IMR-90 (cell line): Measurements from ENCODE around the gene CACNA2D1. TPM values are rescaled to one million over a fixed set of nuclear protein-coding genes. Genes with fewer than 3 reads are reported as not detected.

ENCODE experiments used
- ATAC-seq: fragments of 200-7000 bp; cut with Tn5 transposase; 2 replicates; pipeline ENCODE4 v1.9.1; 2020; ENCODE audit warnings: low read depth, mild to moderate bottlenecking, moderate library complexity
- BruUV-seq: library from RNA; stranded (reverse); fragments of 400-500 nt; replicated peaks from 2 replicates; lab custom pipeline; 2021; lab: Mats Ljungman, UMichigan
- CTCF ChIA-PET: fragments of 300-600 bp; formaldehyde crosslinking; extraction: SDS; loops from one replicate; lab custom pipeline; 2021; ENCODE audit warnings: antibody characterized with exemption; lab: Yijun Ruan, JAX
- POLR2A ChIA-PET: fragments of 300-600 bp; sonication (Branson Sonifier 250); formaldehyde crosslinking; loops from one replicate; lab custom pipeline; 2022; ENCODE audit warnings: antibody characterized with exemption; ENCODE audit not compliant: unreplicated experiment; lab: Charles Lee
- DNase-seq: peaks from one replicate; pipeline ENCODE4 v3.0.0; 2013
- H2AFZ ChIP-seq: replicated peaks from 2 replicates; pipeline ENCODE3; 2013; ENCODE audit warnings: low read length, mild to moderate bottlenecking; ENCODE audit not compliant: poor library complexity
- H2AK5ac ChIP-seq: 2 replicates; pipeline ENCODE4 v1.6.1; 2013; ENCODE audit warnings: low read depth, low read length, inconsistent platforms
- H2AK9ac ChIP-seq: replicated peaks from 2 replicates; pipeline ENCODE3; 2013; ENCODE audit warnings: mild to moderate bottlenecking, low read depth, low read length, moderate library complexity; ENCODE audit not compliant: poor library complexity
- H2BK120ac ChIP-seq: 2 replicates; pipeline ENCODE4 v1.6.1; 2013; ENCODE audit warnings: low read depth, low read length, inconsistent platforms
- H2BK15ac ChIP-seq: 3 replicates; pipeline ENCODE4 v1.6.1; 2013; ENCODE audit warnings: low read depth, low read length, inconsistent platforms
- H2BK20ac ChIP-seq: 2 replicates; pipeline ENCODE4 v1.6.1; 2013; ENCODE audit warnings: low read depth, mild to moderate bottlenecking, inconsistent platforms, low read length, moderate library complexity
- H2BK5ac ChIP-seq: 2 replicates; pipeline ENCODE4 v1.6.1; 2013; ENCODE audit warnings: mild to moderate bottlenecking, low read depth, low read length, inconsistent platforms; ENCODE audit not compliant: poor library complexity, severe bottlenecking
- H3K14ac ChIP-seq: replicated peaks from 2 replicates; pipeline ENCODE4 v1.6.1; 2013; ENCODE audit warnings: low read depth, low read length, inconsistent platforms
- H3K18ac ChIP-seq: 2 replicates; pipeline ENCODE4 v1.6.1; 2013; ENCODE audit warnings: low read depth, low read length, control low read depth
- H3K23ac ChIP-seq: 2 replicates; pipeline ENCODE4 v1.6.1; 2013; ENCODE audit warnings: low read depth, low read length, inconsistent platforms
- H3K27ac ChIP-seq: 2 replicates; pipeline ENCODE4 v1.5.1; 2013; ENCODE audit warnings: mild to moderate bottlenecking, control low read depth, low read length; ENCODE audit not compliant: insufficient read depth
- H3K27me3 ChIP-seq: 2 replicates; pipeline ENCODE4 v1.6.1; 2013; ENCODE audit warnings: low read length; ENCODE audit not compliant: control insufficient read depth, insufficient read depth
- H3K36me3 ChIP-seq: 2 replicates; pipeline ENCODE4 v1.6.1; 2013; ENCODE audit warnings: low read length, mixed read lengths; ENCODE audit not compliant: control insufficient read depth, insufficient read depth
- H3K4ac ChIP-seq: 2 replicates; pipeline ENCODE4 v1.6.1; 2013; ENCODE audit warnings: low read depth, low read length, inconsistent platforms
- H3K4me1 ChIP-seq: 2 replicates; pipeline ENCODE4 v1.6.1; 2013; ENCODE audit warnings: low read length, mixed read lengths; ENCODE audit not compliant: control insufficient read depth, insufficient read depth
- H3K4me2 ChIP-seq: 2 replicates; pipeline ENCODE4 v1.6.1; 2013; ENCODE audit warnings: low read depth, mild to moderate bottlenecking, control low read depth, low read length, moderate library complexity
- H3K4me3 ChIP-seq: 2 replicates; pipeline ENCODE4 v1.5.1; 2013; ENCODE audit warnings: low read depth, mild to moderate bottlenecking, control low read depth, low read length, moderate library complexity; ENCODE audit not compliant: insufficient read depth
- H3K56ac ChIP-seq: 2 replicates; pipeline ENCODE4 v1.6.1; 2013; ENCODE audit warnings: low read length, inconsistent platforms; ENCODE audit not compliant: insufficient read depth; ENCODE audit errors: extremely low read depth
- H3K79me1 ChIP-seq, 2 experiments: 2 replicates each; pipeline ENCODE4 v1.6.1; 2013; ENCODE audit warnings: low read length in 2 of 2, inconsistent platforms in 1 of 2, low read depth in 1 of 2
- H3K9ac ChIP-seq: 2 replicates; pipeline ENCODE4 v1.6.1; 2013; ENCODE audit warnings: low read depth, low read length, control low read depth
- H3K9me1 ChIP-seq: 2 replicates; pipeline ENCODE4 v1.6.1; 2013; ENCODE audit warnings: low read length, inconsistent platforms; ENCODE audit not compliant: insufficient read depth
- H3K9me3 ChIP-seq: 2 replicates; pipeline ENCODE4 v1.6.1; 2013; ENCODE audit warnings: low read length; ENCODE audit not compliant: control insufficient read depth, insufficient read depth
- H4K20me1 ChIP-seq: 2 replicates; pipeline ENCODE4 v1.6.1; 2013; ENCODE audit warnings: low read length, inconsistent platforms; ENCODE audit not compliant: insufficient read depth
- H4K5ac ChIP-seq: 2 replicates; pipeline ENCODE4 v1.6.1; 2013; ENCODE audit warnings: mild to moderate bottlenecking, low read depth, low read length, control low read depth
- H4K8ac ChIP-seq, 2 experiments: 2 replicates each; pipeline ENCODE4 v1.6.1; 2013; ENCODE audit warnings: low read depth in 2 of 2, low read length in 2 of 2, control low read depth in 1 of 2, inconsistent platforms in 1 of 2
- H4K91ac ChIP-seq: 2 replicates; pipeline ENCODE4 v1.6.1; 2013; ENCODE audit warnings: low read depth, low read length, inconsistent platforms; ENCODE audit not compliant: insufficient read depth
- BHLHE40 ChIP-seq: fragments of 150-350 bp; IDR thresholded peaks from 2 replicates; pipeline ENCODE4 v1.6.1; 2016; ENCODE audit warnings: mild to moderate bottlenecking, low read depth, low read length
- CEBPB ChIP-seq: IDR thresholded peaks from 2 replicates; pipeline ENCODE4 v1.6.1; 2012; ENCODE audit warnings: low read depth, low read length, improper control_type of control experiment
- CHD1 ChIP-seq: IDR thresholded peaks from 2 replicates; pipeline ENCODE4 v1.6.1; 2012; ENCODE audit warnings: low read depth, low read length, improper control_type of control experiment
- FOS ChIP-seq: fragments of 150-350 bp; IDR thresholded peaks from 2 replicates; pipeline ENCODE4 v1.6.1; 2016; ENCODE audit warnings: low read depth, low read length
- MAFK ChIP-seq: IDR thresholded peaks from 2 replicates; pipeline ENCODE4 v1.6.1; 2012; ENCODE audit warnings: low read depth, low read length, improper control_type of control experiment
- MAZ ChIP-seq: IDR thresholded peaks from 2 replicates; pipeline ENCODE4 v1.6.1; 2012; ENCODE audit warnings: low read depth, mild to moderate bottlenecking, low read length, improper control_type of control experiment, moderate library complexity, borderline replicate concordance
- MXI1 ChIP-seq: IDR thresholded peaks from 2 replicates; pipeline ENCODE4 v1.6.1; 2012; ENCODE audit warnings: low read depth, mild to moderate bottlenecking, low read length, moderate library complexity, borderline replicate concordance
- NFE2L2 ChIP-seq: fragments of 150-350 bp; IDR thresholded peaks from 2 replicates; pipeline ENCODE4 v1.6.1; 2016; ENCODE audit warnings: low read depth, mild to moderate bottlenecking, low read length
- POLR2A ChIP-seq: IDR thresholded peaks from 2 replicates; pipeline ENCODE4 v1.6.1; 2012; ENCODE audit warnings: mild to moderate bottlenecking, low read depth, low read length
- RAD21 ChIP-seq: IDR thresholded peaks from 2 replicates; pipeline ENCODE4 v1.6.1; 2012; ENCODE audit warnings: low read length, improper control_type of control experiment
- RCOR1 ChIP-seq: IDR thresholded peaks from 2 replicates; pipeline ENCODE4 v1.6.1; 2012; ENCODE audit warnings: mild to moderate bottlenecking, low read length, improper control_type of control experiment; ENCODE audit not compliant: insufficient replicate concordance
- RFX5 ChIP-seq: IDR thresholded peaks from 2 replicates; pipeline ENCODE4 v1.8.0; 2012; ENCODE audit warnings: low read depth, mild to moderate bottlenecking, low read length, moderate library complexity
- SMC3 ChIP-seq: fragments of 150-350 bp; IDR thresholded peaks from 2 replicates; pipeline ENCODE4 v1.6.1; 2016; ENCODE audit warnings: low read depth, mild to moderate bottlenecking, antibody characterized with exemption, low read length, moderate library complexity
- WGBS, 2 experiments: methylation state at CpG; one replicate each; pipeline versions ENCODE4 v1.1.5 to v1.1.7; 2013; ENCODE audit warnings: missing lambda C conversion rate in 2 of 2; ENCODE audit not compliant: insufficient read length in 1 of 2; ENCODE audit errors: extremely low coverage in 2 of 2; 5-methylcytosine and 5-hydroxymethylcytosine counted together
- dilution Hi-C: fragments of 300-500 bp; cut with HindIII; formaldehyde crosslinking; loops from one replicate; pipeline ENCODE4 v1.14.3; 2018; ENCODE audit warnings: low sequenced_read_pairs; ENCODE audit not compliant: unreplicated experiment
- in situ Hi-C: fragments of 300-500 bp; cut with MboI; formaldehyde crosslinking; loops from 3 replicates; pipeline ENCODE4 v1.14.3; 2019; ENCODE audit warnings: low sequenced_read_pairs, inconsistent platforms, mixed read lengths
- intact Hi-C: fragments of 100-400 bp; cut with micrococcal nuclease; formaldehyde crosslinking; loops from 2 replicates; pipeline ENCODE4 v1.10.0; 2022
- polyA plus RNA-seq, 3 experiments: library from polyadenylated mRNA; depleted of rRNA; stranded (reverse); fragments of >200 nt; gene quantifications; 2 replicates each; pipeline ENCODE4 v1.2.3, GENCODE V29; 2012; ENCODE audit warnings: low replicate concordance in 1 of 3
- total RNA-seq: library from RNA; depleted of rRNA; stranded (reverse); fragments of >200 nt; gene quantifications from 2 replicates; pipeline ENCODE4 v1.2.3, GENCODE V29; 2012
- TF ChIP-seq, protein P1 (sequence below): fragments of 150-350 bp; IDR thresholded peaks from 2 replicates; pipeline ENCODE4 v1.6.1; 2017; ENCODE audit warnings: mild to moderate bottlenecking, antibody characterized with exemption, low read length, low read depth
- TF ChIP-seq, protein P2 (sequence below): fragments of 150-350 bp; IDR thresholded peaks from 2 replicates; pipeline ENCODE4 v1.6.1; 2016; ENCODE audit warnings: low read depth, mild to moderate bottlenecking, low read length, moderate library complexity, borderline replicate concordance
- TF ChIP-seq, protein P3 (sequence below): conservative IDR thresholded peaks from 2 replicates; pipeline ENCODE4 v1.5.1; 2012; ENCODE audit warnings: mild to moderate bottlenecking, low read depth, low read length, improper control_type of control experiment

CACNA2D1 gene
- total and polyA plus RNA-seq, 2 of the 4 experiments (the other 2 are of a cell fraction) = 5.8 to 21.9 TPM

DNA sequence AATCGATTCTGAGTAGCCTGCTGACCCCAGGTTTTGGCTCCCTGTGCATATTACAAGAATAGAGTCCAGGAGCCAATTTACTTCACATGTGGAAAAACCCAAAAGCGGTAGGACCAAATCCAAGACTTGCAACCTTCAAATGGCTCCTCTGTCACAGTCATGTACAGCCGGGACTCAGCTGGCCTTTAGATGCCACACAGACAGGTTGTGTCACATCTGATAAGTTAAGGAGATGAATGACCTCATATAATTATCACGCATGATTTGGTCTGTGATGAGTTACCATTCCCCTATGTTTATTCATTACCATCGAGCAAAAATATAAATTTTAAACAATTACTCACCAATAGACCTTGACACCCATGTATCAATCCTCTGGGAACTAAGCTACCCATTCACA lies 14.2 kb downstream of the CACNA2D1 start:
- ChIA-PET CTCF (no interaction called here), POLR2A (interaction anchor here (1.0 kb wide), 1 partner anchor 10 kb away, joined by 4 read pairs; no protein-coding TSS in a partner anchor)
- no peaks in the 10 kb centered on the region for H3K9me3 ChIP-seq
- peak overlapping the region; percentile 82; the same call in 1 of the 2 replicates for H3K14ac ChIP-seq
- H3K18ac ChIP-seq = peak overlapping the region; percentile 85; the same call in 1 of the 2 replicates
- no peak overlapping the region for H2AFZ ChIP-seq
- in situ Hi-C loops (no loop called here), intact Hi-C loops (no loop called here), dilution Hi-C loops (no loop called here)
- peak overlapping the region; percentile 15; the same call in 1 of the 2 replicates for H4K5ac ChIP-seq
- H2AK9ac ChIP-seq = no peak overlapping the region
- no peaks in the 10 kb centered on the region for H3K36me3 ChIP-seq
- no peak overlapping the region for H3K4me3 ChIP-seq
- peak overlapping the region; percentile 73; the same call in 1 of the 2 replicates for H2AK5ac ChIP-seq
- H2BK120ac ChIP-seq = peak overlapping the region; percentile 74; the same call in 1 of the 2 replicates
- H3K23ac ChIP-seq = peak overlapping the region; percentile 71; the same call in 1 of the 2 replicates
- H3K4me2 ChIP-seq = no peak overlapping the region
- WGBS, 2 experiments = no CpG with 5 or more reads among the region's 5 CpGs
- H4K20me1 ChIP-seq = peaks cover 2% of the 10 kb centered on the region; the same call in 1 of the 2 replicates
- no peak overlapping the region for H3K27ac ChIP-seq
- no peak overlapping the region for H4K91ac ChIP-seq
- no TSS peak for BruUV-seq
- H3K4ac ChIP-seq = 0 out of 2 replicates have a peak overlapping the region, but pooled peaks have one; percentile 47
- H3K27me3 ChIP-seq = no peaks in the 10 kb centered on the region
- TF ChIP-seq BHLHE40 = no peak
- no peak for TF ChIP-seq RCOR1
- TF ChIP-seq POLR2A = no peak
- TF ChIP-seq SMC3 = no peak
- TF ChIP-seq, protein P1, sequence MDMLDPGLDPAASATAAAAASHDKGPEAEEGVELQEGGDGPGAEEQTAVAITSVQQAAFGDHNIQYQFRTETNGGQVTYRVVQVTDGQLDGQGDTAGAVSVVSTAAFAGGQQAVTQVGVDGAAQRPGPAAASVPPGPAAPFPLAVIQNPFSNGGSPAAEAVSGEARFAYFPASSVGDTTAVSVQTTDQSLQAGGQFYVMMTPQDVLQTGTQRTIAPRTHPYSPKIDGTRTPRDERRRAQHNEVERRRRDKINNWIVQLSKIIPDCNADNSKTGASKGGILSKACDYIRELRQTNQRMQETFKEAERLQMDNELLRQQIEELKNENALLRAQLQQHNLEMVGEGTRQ = no peak
- no peak for TF ChIP-seq FOS
- no peak for TF ChIP-seq CEBPB
- TF ChIP-seq MAZ = no peak
- TF ChIP-seq MXI1 = no peak
- TF ChIP-seq, protein P2, sequence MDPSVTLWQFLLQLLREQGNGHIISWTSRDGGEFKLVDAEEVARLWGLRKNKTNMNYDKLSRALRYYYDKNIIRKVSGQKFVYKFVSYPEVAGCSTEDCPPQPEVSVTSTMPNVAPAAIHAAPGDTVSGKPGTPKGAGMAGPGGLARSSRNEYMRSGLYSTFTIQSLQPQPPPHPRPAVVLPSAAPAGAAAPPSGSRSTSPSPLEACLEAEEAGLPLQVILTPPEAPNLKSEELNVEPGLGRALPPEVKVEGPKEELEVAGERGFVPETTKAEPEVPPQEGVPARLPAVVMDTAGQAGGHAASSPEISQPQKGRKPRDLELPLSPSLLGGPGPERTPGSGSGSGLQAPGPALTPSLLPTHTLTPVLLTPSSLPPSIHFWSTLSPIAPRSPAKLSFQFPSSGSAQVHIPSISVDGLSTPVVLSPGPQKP = no peak
- TF ChIP-seq MAFK = no peak
- no peak for TF ChIP-seq NFE2L2
- TF ChIP-seq RFX5 = no peak
- TF ChIP-seq RAD21 = no peak
- TF ChIP-seq, protein P3, sequence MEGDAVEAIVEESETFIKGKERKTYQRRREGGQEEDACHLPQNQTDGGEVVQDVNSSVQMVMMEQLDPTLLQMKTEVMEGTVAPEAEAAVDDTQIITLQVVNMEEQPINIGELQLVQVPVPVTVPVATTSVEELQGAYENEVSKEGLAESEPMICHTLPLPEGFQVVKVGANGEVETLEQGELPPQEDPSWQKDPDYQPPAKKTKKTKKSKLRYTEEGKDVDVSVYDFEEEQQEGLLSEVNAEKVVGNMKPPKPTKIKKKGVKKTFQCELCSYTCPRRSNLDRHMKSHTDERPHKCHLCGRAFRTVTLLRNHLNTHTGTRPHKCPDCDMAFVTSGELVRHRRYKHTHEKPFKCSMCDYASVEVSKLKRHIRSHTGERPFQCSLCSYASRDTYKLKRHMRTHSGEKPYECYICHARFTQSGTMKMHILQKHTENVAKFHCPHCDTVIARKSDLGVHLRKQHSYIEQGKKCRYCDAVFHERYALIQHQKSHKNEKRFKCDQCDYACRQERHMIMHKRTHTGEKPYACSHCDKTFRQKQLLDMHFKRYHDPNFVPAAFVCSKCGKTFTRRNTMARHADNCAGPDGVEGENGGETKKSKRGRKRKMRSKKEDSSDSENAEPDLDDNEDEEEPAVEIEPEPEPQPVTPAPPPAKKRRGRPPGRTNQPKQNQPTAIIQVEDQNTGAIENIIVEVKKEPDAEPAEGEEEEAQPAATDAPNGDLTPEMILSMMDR = no peak
- no peak for TF ChIP-seq CHD1
- H3K9ac ChIP-seq = no peak overlapping the region
- H2BK5ac ChIP-seq = no peak overlapping the region
- peak overlapping the region; percentile 51; the same call in 1 of the 2 replicates for H2BK20ac ChIP-seq
- H3K4me1 ChIP-seq = peaks cover 12% of the 10 kb centered on the region
- H3K9me1 ChIP-seq = peaks cover 3% of the 10 kb centered on the region
- peaks cover 19 to 47% of the 10 kb centered on the region in 2 experiments for H3K79me1 ChIP-seq
- ATAC-seq (no peak), DNase-seq (no peak)
- H3K56ac ChIP-seq = no peak overlapping the region
- H2BK15ac ChIP-seq = peak overlapping the region; percentile 74; the same call in 1 of the 3 replicates
- H4K8ac ChIP-seq = no peak overlapping the region
